ENCODE data around the gene TFF2.

The TFF2 gene

DNA sequence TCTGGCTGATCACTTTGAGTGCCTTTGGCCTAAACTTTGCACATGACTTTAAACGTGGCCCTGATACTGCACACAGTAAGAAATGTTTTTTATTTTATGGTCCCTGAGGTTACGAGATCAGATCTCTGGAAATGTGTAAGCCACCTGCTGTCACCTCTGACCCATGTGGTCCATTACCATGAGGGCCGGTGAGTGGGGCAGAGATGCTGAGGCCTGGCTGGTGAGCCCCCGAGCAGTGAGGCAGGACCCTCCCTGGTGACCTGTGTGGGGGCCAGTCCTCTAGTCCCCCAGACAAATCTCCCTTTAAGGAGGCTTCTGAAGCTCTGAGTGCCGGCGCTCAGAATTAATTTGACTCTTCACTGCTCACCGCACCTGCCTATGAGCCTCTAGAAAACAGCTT, 48.0 kb downstream of the TFF2 start:
- no peak for DNase-seq

DNA sequence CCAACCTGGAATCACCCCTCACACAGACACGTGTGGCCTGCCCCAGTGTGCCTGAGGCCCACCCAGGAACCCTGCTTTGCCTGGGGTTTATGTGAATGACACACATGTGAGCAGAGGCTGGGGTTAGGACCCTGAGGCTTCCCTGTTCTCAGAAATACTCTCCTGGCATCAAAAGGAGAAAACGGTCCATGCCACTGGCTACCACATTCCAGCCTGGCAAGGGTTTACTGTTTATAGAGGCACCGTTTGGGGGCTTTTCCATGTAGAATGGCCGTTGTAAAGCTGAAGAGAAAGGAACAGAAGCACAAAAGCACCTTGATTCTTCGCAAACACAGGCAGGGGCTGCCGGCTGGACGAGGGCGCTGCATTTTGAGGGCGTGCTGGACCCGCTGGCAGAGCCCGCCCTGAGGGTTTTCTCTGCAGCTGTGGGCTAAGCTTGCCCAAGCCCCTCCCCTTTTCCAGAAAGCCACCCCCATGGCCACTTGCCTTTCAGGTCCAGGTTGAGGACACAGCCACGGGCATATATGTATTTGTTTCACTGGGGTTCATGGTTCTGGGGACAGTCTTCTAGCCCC, 48.6 kb downstream of the TFF2 start:
- DNase-seq: no peak

DNA sequence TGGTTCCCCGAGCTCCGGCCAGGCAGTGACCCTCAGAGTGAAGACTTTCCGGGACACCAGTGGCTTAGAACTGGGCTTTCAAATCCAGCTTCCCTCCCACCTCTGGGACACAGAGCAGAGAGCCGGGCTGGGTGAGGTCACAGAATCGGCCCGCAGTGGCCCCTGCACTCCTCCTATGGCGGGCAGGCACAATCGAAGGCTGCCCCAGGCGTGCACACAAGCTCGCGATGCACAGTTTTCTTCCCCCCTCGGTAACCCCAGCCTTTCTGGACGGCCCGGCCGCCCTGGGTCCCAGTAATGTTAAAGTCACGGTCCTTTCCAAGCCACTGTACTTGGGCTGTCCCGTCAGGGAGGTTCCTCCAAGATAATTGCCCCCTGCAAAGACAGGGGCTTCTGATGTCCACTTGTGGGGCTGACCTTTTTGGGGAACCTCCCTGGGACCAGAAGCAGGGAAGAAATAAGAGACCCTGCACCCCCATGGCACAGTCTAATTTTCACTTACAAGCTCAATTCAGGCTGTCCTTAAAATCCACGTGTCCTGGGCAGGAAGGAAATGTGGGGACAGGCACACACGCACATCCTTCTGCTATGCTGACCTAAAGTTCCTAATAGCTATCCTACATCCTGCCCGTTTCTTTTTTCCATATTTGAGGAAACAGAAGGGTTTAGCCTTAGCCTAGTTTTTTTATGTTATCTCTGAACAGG, 49.3 kb downstream of the TFF2 start:
- DNase-seq: peak in 1 of 2 donors; percentile 31

DNA sequence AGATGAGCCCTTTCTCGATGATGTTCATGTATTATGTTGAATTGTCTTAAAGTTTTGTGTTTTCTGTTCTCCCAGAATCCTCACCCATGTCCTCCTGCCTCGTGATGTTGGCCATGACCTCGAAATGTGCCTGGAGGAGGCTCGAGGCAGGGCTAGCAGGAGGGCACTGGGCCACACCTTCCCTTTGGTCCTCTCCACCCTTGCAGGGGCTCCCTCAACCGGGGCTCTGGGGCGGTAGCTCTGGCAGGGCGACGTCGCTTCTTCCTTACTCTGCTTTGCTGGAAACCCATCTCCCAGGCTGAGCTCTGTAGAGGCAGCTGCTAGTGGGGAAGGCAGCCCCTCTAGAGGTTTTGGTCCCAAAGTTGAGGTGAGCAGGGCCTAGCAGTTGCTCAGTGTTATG, 49.8 kb downstream of the TFF2 start:
- DNase-seq: no peak

DNA sequence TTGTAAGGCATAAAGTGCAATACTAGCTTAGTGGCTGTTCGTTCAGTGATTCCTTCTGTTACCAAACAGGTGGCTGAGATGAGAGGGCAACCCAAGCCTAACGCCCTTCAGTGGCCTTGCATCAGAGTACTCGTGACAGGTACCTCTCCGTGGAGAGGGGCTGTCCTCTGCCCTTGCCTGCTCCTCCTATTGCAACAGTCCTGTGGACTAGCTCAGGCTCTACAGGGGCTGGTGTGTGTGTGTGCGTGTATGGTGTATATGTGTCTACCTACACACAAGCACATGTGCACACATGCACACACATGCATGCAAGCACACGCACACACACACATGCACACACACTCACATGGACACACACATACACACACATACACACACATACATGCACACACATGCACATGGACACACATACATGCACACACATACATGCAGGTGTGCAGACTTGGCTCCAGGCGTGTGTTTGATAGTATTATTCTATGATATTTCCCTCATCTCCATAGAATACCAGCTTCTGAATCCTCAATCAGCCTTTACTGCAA, 50.7 kb downstream of the TFF2 start:
- DNase-seq: no peak

DNA sequence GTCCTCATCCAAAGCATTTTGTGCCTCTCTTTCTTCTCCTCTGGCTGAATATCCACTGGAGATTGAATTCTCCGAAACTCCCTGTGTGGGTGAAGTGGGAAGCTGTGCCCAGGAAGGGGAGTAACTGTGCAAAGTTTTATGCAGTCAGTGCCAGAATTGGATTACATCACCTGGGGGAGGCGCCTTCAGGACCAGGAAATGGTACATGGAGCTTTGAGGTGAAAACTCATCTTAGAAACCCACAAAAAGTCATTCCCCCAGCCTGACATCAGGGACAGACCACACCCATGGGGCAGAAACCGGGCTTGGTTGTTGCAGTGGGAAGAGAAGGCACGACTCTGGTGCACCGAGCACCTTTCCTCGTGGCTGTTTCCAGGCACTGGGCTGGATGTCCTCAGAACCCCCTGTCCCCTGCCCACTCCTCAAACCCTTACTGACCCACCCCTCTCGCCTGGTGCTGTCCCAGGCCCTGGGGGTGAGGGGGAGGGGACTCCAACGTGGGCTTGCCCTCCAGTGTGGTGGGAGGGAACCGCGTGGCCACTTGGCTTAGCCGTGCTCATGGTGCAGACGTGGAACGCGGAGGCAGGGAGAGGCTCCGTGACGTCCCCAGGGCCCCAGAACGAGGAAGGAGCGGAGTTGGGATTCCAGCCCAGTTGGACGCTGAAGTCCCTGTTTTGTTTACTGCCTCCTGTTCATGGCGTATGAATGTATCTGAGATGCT, 51.3 kb downstream of the TFF2 start:
- peak; percentile 61 to 67 for DNase-seq

DNA sequence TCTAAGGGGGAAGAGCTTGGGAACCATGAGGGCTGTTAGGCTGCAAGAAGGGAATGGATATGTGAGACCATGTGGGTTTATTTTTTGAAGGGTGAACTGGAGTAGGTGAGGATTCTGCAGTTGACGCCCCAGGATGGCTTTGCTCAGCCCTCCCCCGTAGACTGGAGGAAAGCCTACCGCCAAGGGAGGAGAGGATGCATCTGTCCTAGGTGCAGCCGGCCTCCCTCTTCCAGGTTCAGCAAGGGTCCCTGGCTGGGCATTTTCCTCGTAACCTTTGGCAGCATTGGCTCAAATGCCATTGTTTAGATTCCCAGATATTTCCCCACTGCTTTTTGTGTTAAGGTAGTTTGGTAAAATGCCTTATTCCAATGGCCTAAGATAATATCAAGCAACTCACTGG, 52.1 kb downstream of the TFF2 start:
- DNase-seq: no peak

DNA sequence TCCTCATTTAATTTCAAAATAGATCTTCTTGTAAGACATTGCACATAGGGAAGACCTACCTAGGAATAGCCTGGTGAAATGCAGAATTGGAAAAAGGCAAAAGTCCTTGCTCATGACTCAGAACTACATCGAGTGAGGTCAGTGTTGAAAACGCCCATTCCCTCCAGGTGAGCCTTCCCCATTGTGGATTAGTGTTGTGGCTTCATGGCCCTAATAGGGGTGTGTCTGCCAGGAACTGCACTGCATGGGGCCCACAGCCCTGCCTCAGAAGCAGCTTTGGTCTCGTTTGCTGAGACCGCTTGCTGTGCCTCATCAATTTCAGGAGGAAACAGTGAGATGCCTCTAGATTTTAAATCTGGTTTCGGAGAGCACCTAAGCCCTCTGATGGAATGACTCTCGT, 52.6 kb downstream of the TFF2 start:
- no peak for DNase-seq

DNA sequence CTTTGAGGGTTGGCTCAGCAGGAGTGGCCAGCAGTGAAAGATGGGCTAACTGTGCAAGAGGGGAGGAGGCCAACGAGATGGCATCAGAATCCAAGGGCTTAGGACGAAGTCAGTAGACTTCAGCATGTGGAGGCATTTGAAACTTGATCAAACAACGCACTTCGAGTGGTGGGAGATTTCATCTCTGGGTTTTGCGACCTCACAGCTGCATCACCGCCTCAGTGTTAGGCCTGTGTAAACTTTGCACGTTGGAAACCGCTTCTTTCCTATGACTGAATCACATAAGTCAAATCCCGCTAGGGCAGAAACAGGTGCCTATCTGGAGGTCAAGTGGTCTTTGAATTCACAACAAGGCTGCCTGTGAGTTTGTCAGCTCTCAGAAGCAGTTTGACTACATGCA, 53.4 kb downstream of the TFF2 start:
- DNase-seq: no peak

DNA sequence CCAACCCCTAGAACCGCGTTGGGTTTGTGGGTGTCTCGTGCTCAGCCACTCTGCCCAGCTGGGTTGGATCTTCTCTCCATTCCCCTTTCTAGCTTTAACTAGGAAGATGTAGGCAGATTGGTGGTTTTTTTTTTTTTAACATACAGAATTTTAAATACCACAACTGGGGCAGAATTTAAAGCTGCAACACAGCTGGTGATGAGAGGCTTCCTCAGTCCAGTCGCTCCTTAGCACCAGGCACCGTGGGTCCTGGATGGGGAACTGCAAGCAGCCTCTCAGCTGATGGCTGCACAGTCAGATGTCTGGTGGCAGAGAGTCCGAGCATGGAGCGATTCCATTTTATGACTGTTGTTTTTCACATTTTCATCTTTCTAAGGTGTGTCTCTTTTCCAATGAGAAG, 54.3 kb downstream of the TFF2 start:
- DNase-seq: peak; percentile 78 to 81

Data from inflammatory macrophage (primary cell).